ENCODE data around the gene TXNDC5.

TXNDC5 gene

DNA sequence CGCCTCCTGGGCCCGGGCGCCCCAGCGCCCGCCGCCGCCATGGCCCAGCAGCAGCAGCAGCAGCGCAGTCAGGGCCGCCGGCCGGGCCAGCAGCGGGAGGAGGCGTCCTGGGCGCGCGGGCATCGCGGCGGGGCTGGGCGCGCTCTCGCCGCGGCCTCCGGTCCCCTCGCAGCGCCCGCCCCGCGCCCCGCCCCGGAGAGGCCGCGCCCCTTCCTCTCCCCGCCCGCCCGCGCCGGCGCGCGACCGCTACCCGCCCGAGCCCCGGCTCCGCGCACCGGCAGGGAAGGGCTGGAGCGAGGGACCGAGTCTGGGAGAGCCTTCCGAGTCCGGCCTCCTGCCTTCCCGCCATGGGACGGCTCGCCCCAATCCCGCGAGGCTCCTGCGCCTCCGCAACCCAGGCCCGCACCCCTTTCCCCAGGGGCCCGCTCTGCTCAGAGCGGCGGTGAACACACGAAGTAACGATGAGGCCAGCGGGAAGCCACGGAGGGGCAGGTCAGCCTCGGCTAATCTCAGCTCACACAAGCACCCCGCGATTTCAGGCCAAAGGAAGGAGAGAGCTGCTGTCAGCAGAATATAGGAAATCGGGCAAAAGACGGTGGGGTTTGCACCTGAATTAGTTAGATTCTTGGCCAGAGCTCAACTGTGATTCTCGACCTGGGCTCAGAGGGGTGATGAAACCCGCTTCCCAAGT lies at the start of gene TXNDC5:
TXNDC5 (minus strand) TSS at position 135 of the 691 bp plus-strand sequence; CDS start at position 123, 12 bp downstream.
- peak; percentile 69 for DNase-seq (ENCODE audit: low read depth)

DNA sequence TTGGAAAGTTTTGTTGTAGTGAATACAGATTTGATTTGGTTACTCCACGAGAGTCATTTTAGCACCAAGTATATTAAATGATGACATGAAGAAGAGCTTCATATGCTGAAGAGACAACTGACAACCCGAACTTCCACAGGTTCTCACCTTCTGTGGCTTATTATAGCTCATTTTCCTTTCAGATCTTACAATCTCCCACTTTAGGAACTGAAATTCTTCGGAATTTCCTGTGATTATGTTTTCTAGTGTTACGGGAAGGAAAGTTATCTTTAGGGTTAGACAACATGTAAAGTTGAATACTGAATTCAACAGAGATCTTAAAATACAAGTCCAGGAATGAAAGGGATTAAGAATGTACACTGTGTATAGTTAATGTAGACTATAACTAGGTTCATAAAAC lies 49.6 kb upstream of the TXNDC5 start:
- no peak for DNase-seq (ENCODE audit: low read depth)

DNA sequence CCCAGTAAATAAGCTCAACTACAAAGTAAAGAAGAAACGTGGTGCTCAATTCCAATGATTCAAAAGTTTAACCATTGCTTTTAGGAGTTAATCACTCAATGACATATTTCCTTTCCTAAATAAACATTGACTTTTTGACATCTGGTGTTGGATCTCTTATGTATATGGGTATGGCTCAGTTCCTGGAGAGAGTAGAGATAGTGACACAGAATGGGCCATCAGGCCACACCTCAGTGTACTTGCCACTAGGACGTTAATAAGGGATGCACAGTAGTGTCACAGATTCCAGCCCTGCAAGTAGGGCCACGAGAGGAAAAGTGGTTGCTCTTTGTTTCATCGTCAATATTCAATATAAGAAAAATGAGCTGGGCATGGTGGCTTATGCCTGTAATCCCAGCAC lies 48.9 kb upstream of the TXNDC5 start:
- DNase-seq (ENCODE audit: low read depth): no peak

DNA sequence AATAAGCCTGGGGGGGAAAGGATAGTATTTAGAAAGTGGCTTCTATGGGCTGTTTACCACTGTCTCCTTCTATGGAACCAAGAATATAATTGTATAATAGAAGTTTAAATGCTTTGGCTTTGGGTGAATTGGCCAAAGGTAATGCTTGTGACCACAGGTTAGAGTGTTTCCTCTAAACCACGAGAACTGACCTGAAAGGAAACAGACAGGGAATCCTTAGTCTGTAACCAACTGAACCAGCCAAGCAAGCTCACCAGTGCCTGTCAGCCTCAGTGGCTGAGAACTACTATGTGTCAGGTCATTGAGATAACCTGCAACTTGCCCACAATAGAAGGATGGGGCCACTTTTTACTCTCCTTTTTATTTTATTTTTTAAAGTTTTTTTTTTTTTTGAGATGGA lies 47.9 kb upstream of the TXNDC5 start:
- no peak for DNase-seq (ENCODE audit: low read depth)

DNA sequence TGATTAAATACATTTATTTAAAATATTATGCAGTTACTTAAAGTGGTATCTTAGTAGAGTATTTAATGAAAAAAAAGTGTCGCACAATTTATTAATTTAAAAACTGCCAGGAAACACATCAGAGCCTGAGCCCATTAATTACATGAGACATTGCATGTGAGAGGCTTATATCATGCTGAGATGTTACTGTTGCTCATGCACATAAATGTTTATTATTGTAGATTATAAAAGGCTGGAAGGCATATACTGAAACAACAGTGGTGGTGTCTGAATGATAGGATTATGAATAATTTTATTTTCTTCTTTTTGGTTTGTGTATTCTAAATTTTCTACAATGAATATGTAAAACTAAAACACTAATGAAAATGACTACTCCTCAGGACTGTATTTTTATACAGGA lies 45.7 kb upstream of the TXNDC5 start:
- no peak for DNase-seq (ENCODE audit: low read depth)

DNA sequence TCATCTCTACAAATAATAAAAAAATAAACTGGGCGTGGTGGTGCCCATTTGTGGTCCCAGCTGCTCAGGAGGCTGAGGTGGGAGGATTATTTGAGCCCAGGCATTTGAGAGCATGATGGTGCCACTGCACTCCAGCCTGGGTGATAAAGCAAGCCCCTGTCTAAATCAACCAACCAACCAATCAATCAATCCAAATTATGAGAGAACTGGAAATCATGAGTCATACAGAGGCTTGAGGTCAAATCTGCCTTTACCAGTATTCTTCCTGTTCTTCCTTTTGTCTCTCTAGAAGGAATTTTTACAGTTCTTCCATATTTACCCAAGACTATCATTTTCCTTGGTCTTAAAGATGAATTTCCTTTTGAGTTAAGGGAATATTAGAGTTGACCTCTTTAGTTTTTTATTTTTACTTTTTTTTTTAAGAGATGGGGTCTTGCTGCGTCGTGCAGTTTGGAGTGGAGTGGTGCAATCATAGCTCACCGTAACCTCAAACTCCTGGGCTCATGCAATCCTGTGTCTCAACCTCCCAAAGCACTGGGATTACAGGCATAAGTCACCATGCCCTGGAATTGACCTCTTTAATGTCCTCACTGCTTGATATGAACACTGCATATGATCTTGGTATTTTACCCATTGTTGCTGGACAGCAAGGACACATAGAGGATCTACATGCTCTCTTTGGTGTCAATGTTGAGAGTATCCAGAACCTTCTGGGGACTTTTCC lies 44.1 kb upstream of the TXNDC5 start:
- DNase-seq (ENCODE audit: low read depth): no peak

DNA sequence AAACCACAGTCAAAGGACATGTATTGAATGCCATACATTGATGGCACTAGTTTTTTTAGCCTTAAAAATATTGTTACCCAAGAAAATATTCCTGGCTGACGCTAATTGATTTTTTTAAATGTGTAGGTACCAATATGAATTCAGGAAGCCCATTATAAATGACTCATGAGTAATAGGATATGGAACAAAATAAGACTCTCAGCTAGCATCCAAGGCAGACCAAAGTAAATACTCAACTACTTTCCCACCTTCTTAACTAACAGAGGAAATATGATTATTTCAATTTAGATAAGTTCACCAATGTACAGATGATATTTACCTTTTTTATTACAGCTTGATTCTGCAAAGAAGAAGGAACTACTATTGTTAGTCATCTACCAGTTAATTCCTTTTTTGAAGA lies 43.2 kb upstream of the TXNDC5 start:
- no peak for DNase-seq (ENCODE audit: low read depth)

DNA sequence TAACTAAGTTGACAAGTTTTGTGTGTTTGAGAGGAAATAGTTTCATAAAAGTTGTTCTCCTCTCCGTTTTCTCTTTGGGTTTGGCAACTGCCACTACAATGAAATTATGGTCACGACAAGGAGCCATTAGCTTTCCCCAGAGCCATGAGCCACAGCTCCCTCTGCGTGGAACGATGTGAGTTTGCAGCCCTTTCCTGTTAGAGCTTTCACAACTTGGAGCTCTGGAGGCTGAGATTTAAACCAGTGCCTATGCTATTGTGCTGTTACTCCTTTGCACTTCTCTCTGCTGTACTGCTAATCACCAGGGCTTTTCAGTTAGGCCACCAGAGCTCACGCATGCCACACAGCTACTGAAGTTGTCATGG lies 29.3 kb upstream of the TXNDC5 start:
- no peak for DNase-seq (ENCODE audit: low read depth)

DNA sequence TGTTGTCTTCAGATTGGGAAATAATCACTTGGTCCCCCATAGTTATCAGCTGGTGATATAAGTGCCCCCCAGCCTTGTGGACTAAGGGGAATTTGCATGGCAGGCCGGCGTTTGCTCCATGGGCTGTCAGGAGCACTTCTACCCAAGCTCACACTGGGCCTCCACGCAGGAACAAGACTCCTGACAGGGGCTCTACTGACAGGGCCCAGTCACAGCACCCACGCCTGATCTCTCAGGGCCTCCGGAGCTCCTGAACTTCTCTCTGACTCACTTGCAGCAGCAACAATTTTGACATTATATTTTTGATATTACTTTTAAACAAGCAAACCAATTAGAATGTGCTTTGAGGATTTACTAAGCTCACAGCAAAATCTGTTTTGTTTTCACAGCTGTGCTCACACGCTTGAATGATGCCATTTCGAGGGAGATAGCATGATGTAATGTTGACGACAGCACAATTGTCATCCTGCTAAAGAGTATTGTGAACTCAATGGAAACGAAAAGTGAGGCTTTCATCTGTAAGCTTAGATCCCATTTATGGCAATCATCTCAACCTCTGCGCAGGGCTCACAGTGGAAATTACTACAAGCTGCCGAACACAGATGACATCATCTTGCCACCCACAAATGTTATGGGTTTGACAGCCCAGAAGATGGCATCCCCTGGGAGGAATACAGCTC lies 28.7 kb upstream of the TXNDC5 start:
- no peak for DNase-seq (ENCODE audit: low read depth)

DNA sequence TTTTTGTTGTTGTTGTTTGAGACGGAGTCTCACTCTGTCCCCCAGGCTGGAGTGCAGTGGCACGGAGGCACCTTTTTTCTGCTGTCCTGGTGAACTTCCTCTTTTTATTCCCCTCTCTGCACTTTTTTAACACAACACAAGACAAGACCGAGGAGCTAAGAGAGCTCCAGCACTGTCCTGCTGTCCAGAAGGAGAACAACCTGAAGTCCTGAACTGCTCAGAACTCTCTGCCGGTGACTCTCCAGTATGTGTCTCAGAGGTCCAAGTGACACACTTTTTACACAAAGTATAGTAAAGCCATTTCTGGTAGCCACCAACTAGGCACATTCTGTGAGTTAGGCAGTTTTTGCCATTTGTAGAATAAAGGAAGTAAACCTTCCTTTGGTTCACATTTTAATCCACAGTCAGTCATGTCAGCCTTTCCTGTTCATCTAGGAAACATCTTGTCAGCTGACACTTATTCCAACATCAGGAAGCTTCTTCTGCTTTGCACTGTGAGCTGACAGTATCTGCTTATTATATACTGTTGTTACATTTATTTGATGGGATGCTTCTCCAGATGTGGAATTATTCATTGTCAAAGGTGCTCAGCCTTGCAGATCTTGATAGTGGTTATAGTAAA lies 28.1 kb upstream of the TXNDC5 start:
- no peak for DNase-seq (ENCODE audit: low read depth)

DNA sequence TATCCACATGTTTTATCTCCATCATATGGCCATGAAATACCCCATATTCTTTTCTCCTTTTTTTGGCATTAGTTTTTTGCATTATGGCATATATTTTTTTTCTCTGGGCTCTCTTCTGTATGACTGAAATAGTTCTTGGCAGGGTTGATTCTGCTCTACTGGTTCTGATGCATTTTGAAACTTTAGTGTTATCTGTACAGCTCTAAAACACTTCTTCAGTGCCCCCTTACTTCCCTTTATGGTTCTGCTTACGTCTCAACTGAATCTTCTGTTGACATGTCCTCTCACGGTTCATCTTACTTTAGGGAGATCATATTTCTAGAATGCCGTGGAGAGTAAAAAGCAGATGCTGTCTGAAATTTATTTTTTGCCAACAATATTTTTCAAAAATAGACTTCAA lies 23.2 kb upstream of the TXNDC5 start:
- no peak for DNase-seq (ENCODE audit: low read depth)

DNA sequence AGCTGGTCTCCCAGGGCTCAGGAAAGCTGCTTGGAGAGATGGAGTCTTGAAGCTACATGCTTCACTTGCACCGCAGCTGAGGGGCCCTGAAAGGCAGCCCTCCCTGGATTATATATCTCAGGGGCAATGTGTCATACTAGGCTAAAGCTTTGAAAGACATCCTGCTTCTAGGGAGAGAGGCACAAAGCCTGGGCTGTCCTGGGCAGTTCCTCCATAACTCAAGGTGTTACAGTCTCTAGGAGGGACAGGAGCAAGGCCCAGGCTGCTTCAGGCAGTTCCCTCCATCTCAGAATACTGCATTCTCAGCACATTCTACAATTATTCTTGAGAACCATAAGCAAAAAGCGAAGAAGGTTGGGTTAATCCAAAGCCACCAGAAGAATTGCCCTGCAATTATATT lies 22.0 kb upstream of the TXNDC5 start:
- DNase-seq (ENCODE audit: low read depth): no peak

DNA sequence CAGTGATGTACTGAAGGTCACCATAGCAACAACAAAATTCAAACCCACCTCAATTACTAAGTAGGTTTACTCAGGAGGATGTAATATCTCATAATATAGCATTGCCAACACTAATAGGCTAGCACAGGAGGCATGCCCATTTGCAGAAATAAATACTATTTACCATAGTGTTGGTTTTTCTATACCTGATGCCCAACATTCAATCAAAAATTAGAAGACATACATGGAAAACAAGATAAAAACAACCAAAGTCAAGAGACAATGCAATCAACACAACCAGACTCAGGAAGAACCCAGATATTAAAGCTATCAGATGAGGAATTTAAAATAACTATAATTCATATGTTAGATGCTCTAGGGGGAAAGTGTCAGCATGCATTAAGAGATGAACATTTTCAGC lies 14.3 kb upstream of the TXNDC5 start:
- no peak for DNase-seq (ENCODE audit: low read depth)

DNA sequence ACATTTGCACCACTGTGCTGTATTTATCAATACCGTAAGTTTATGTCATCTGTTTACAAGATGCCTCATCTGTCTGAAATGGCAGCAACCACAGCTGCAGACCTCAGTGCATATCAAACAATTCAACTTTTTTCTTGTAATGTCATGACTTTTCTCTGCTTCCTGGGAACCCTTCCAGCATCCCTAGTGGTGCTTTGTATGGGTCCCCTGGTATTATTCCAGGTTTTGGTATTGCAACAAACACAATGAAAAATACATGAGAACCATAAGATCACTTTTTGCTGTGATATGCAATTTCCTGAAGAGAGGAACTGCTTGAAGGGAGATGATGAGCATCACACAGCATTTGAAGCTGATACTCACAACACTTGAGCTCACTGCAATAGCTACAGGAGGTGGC lies 12.0 kb upstream of the TXNDC5 start:
- DNase-seq (ENCODE audit: low read depth): no peak

DNA sequence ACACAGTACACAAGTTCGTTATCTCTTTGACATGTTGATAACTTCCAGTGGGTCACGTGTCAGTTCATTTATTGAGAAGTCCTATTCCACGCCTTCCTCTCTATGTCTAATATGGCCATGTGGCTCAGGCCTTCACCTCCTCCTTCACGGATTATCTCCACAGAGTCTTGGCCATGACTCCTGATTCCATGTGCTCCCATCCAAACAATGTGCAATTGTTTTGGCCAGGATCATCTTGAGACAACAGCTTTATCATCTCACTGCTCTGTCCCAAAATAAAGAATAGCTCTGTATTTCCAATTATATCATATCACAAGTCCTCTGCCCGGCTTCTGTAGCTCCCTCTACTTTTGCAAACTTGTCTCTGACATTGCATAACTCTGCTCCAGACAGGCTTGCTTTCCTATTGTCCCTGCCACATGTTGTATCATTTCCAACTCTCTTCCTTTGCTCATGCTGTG lies 11.1 kb upstream of the TXNDC5 start:
- DNase-seq (ENCODE audit: low read depth): no peak

DNA sequence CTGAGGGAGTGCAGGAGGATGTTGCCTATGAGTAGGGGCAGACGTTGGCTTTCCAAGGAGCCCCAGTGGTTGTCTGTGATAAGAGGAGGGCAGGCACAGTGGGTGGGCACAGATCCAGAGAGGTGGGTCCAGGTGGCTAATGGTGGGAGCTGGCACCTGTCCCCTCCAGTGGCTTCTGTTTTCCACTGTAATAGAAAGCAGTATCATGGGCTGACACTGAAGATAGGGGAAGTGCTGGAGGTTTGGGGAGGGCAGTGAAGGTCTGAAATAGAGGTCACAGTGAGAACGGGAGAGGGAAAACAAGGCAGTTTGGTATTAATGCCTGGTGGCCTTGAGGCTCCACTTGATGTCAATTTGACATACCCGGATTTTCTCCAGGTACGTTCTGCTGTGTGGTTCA lies 10.5 kb upstream of the TXNDC5 start:
- no peak for DNase-seq (ENCODE audit: low read depth)

DNA sequence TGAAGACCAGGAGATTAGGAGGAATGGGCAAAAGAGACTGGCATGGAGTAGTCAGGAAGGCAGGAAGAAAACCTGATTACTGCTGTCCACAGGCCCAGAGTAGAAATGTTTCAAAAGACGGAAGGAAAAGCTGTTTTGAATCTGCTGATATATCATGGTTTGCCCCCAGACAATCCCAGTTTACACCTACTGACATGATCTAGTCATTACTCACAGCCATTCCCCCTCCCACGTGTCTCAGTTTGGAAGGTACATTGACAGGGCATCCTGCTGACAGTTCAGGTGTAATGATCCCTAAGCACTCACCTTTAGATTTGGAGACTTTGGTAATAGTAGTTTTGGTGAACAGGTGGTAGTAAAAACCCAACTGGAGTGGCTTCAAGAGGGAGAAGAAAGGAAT lies 9.8 kb upstream of the TXNDC5 start:
- DNase-seq (ENCODE audit: low read depth): no peak

DNA sequence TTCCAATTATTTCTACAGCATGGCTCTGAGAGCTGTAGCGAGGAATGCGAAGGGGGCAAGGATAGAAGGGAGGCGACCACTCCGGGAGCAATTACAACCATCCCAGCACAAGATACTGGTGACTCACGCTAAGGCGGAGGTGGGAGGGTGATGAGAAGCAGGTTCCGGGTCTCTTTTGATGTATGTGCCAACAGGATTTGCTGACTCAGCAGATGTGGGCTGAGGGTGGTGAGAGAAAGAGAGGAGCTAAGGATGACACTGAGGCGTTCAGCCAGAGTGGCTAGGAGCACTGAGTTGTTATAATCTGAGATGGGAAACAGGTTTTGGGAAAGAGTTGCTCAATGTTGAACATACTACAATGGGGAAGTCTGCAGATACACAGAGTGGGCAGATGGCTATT lies 9.3 kb upstream of the TXNDC5 start:
- no peak for DNase-seq (ENCODE audit: low read depth)

DNA sequence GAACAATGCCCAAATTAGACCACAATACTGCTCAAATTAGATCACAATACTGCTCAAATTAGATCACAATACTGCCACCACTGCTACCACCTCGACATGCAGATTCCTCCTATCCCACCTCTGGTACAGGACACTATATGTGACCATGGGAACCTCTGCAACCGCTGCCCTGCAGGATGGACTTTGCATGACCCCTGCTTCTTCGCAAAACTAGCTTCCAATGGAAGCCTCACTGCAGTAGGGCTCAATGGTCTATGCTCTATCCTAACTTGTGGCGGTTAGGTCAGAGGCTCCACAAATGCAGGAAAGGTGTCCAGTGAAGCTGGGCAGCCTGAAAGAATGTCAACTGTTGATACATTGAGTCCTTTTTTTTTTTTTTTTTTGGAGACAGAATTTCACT lies 7.8 kb upstream of the TXNDC5 start:
- DNase-seq (ENCODE audit: low read depth): no peak

DNA sequence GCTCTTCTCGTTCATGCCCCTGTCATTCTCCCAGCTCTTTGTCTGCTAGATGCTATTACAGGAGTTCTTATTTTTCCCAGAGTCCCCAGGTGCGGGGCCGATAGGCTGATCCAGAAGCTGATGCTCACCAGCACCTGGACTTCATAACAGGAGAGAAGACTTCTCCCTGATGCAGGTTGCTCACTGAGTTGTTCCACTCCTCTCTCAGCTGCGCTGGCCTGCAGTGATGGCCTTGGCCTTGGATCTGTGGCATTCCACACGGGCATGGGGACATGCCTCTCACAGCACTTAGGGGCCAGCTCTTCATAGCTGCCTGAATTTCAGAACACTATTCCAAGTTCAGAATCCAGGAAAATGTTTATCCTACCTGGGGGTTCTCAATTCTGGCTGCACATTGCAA lies 7.1 kb upstream of the TXNDC5 start:
- no peak for DNase-seq (ENCODE audit: low read depth)

DNA sequence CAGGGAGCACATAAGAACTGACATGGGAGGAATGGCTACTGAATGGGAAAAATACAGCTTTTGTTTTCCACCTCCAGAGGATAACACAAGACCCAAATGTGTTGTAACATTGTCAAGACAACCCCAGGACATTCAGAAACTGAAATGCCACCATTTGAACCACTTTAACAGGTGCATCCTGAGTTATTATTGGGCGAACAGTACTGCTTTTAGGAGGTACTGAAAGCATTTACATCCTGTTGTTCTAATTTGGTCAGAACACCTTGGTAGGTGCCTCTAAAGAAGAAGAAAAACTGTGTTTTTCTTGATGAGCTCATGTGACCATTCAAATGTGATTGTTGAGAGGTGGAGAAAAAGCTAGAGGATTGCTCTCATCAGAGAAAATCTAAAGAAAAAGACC lies 6.4 kb upstream of the TXNDC5 start:
- DNase-seq (ENCODE audit: low read depth): no peak

DNA sequence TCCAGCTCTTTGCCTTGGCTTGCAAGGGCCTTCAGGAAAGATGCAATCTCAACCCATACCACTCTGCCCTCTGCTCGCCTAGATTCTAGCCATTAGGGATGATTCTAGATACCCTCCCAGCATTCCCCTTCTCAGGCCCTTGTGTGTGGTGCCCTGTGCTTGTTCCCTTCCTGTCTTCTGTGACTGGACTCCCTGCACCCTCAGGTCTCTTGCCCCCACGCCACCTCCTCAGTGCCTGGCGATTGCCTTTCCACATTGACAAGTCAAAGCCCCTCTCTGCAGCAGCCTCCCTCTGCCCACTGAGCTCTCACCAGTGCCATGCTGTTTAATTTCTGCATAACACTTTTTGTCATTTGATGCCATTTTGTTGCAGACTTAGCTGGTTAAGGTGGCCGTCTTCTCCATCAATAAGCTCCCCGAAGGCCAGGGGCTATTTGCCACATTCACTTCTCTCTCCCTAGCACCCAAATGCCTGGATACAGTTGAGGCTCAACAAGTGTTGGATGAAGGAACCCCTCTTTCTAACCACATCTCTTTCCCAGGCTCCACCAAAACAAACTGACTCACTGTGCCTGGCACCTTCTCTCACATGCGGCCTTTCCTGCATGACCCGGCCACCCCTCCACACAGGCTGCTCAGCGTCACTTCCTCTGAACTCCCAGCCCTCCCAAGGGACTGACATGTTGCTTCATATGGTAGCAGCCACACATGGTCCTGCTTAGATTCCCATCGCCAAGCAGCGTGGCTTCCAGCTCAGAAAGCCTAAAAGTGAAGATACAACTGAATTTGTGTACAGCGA lies 4.6 kb upstream of the TXNDC5 start:
- no peak for DNase-seq (ENCODE audit: low read depth)
